Smooth muscle cell (in vitro differentiated cells): ENCODE results near the gene TMEM51. TPM values are rescaled to one million over a fixed set of nuclear protein-coding genes. Genes with fewer than 3 reads are reported as not detected.

Experiments
- DNase-seq: peaks from one replicate; lab custom pipeline; 2025; ENCODE audit not compliant: unreplicated experiment; lab: John Stamatoyannopoulos, UW
- H2AFZ ChIP-seq: fragments of 200-600 bp; sonication (generic); 2 replicates; pipeline ENCODE4 v1.6.0; 2016; ENCODE audit warnings: antibody characterized with exemption, low read depth, mild to moderate bottlenecking
- H3F3A ChIP-seq: fragments of 200-600 bp; sonication (generic); 2 replicates; pipeline ENCODE4 v1.6.0; 2017; ENCODE audit warnings: antibody characterized with exemption, low read depth
- H3K27ac ChIP-seq: fragments of 200-600 bp; sonication (generic); 2 replicates; pipeline ENCODE4 v1.5.1; 2016; ENCODE audit warnings: low read depth, mild to moderate bottlenecking
- H3K27me3 ChIP-seq: fragments of 200-600 bp; sonication (generic); 2 replicates; pipeline ENCODE4 v1.6.1; 2016; ENCODE audit warnings: low read depth, mild to moderate bottlenecking
- H3K36me3 ChIP-seq: fragments of 200-600 bp; sonication (generic); 2 replicates; pipeline ENCODE4 v1.5.1; 2016; ENCODE audit warnings: low read depth
- H3K4me1 ChIP-seq: fragments of 200-600 bp; sonication (generic); 2 replicates; pipeline ENCODE4 v1.5.1; 2016; ENCODE audit warnings: low read depth
- H3K4me2 ChIP-seq: fragments of 200-600 bp; sonication (generic); 2 replicates; pipeline ENCODE4 v1.6.0; 2016; ENCODE audit warnings: mild to moderate bottlenecking
- H3K4me3 ChIP-seq: fragments of 200-600 bp; sonication (generic); 2 replicates; pipeline ENCODE4 v1.5.1; 2016; ENCODE audit warnings: mild to moderate bottlenecking
- H3K79me2 ChIP-seq: fragments of 200-600 bp; sonication (generic); 2 replicates; pipeline ENCODE4 v1.6.0; 2016; ENCODE audit warnings: low read depth, mild to moderate bottlenecking
- H3K9ac ChIP-seq: fragments of 200-600 bp; sonication (generic); 2 replicates; pipeline ENCODE4 v1.6.0; 2016; ENCODE audit warnings: low read depth
- H3K9me3 ChIP-seq: fragments of 200-600 bp; sonication (generic); replicated peaks from 2 replicates; pipeline ENCODE4 v1.5.1; 2016; ENCODE audit warnings: low read depth
- H4K20me1 ChIP-seq: fragments of 200-600 bp; sonication (generic); 2 replicates; pipeline ENCODE4 v1.6.0; 2016; ENCODE audit warnings: low read depth
- CTCF ChIP-seq: fragments of 200-600 bp; sonication (generic); IDR thresholded peaks from 2 replicates; pipeline ENCODE4 v1.5.1; 2017; ENCODE audit warnings: borderline replicate concordance, mild to moderate bottlenecking, antibody characterized with exemption; ENCODE audit not compliant: insufficient read depth, poor library complexity, severe bottlenecking
- WGBS: methylation state at CpG from one replicate; pipeline ENCODE4 v1.1.7; 2016; ENCODE audit warnings: low lambda C conversion rate; 5-methylcytosine and 5-hydroxymethylcytosine counted together
- polyA plus RNA-seq: library from polyadenylated mRNA; unstranded; fragments of >200 nt; fragmentation: Nextera tagmentation; extraction: Ambion mirVana; gene quantifications from 2 replicates; pipeline ENCODE4 v1.2.1, GENCODE V29; 2016
- total RNA-seq: library from RNA; depleted of rRNA; stranded (reverse); fragments of >200 nt; gene quantifications from 2 replicates; pipeline ENCODE4 v1.2.3, GENCODE V29; 2014

Gene TMEM51
- total and polyA plus RNA-seq, 2 experiments from 2014 or later, result 9.8 to 10.4 TPM

GRCh38 chr1:15207829-15208429 lies 54.4 kb downstream of the TMEM51 start:
- Histone ChIP-seq H3F3A (peaks cover 6% of the 10 kb centered on the region), H3K27me3 (no peaks in the 10 kb centered on the region), H4K20me1 (peaks cover 25% of the 10 kb centered on the region), H2AFZ (no peak overlapping the region), H3K9ac (no peak overlapping the region), H3K4me2 (no peak overlapping the region), H3K4me3 (no peak overlapping the region), H3K27ac (no peak overlapping the region), H3K36me3 (no peaks in the 10 kb centered on the region), H3K79me2 (peaks cover 6% of the 10 kb centered on the region), H3K4me1 (peaks cover 9% of the 10 kb centered on the region), H3K9me3 (no peaks in the 10 kb centered on the region)
- no peak for DNase-seq
- 86% methylated on average over 6 of the region's 6 CpGs for WGBS
- no peak for TF ChIP-seq CTCF

GRCh38 chr1:15210651-15211375 lies 57.3 kb downstream of the TMEM51 start:
- Histone ChIP-seq H3F3A (peaks cover 10% of the 10 kb centered on the region), H2AFZ (no peak overlapping the region), H3K4me2 (no peak overlapping the region), H3K36me3 (no peaks in the 10 kb centered on the region), H3K9me3 (no peaks in the 10 kb centered on the region), H3K79me2 (peaks cover 6% of the 10 kb centered on the region), H3K4me1 (peaks cover 34% of the 10 kb centered on the region), H3K27me3 (no peaks in the 10 kb centered on the region), H4K20me1 (peaks cover 22% of the 10 kb centered on the region), H3K4me3 (no peak overlapping the region), H3K9ac (no peak overlapping the region), H3K27ac (no peak overlapping the region)
- no peak for TF ChIP-seq CTCF
- no peak for DNase-seq
- 91% methylated on average over 7 of the region's 7 CpGs for WGBS

- Histone ChIP-seq H3K4me2 (no peak overlapping the region), H3K79me2 (peaks cover 6% of the 10 kb centered on the region), H3K9me3 (no peaks in the 10 kb centered on the region), H3K27me3 (no peaks in the 10 kb centered on the region), H3K4me1 (peaks cover 34% of the 10 kb centered on the region), H4K20me1 (peaks cover 22% of the 10 kb centered on the region), H2AFZ (no peak overlapping the region), H3K4me3 (no peak overlapping the region), H3K27ac (no peak overlapping the region), H3F3A (peaks cover 10% of the 10 kb centered on the region), H3K9ac (no peak overlapping the region), H3K36me3 (no peaks in the 10 kb centered on the region)
- no peak for DNase-seq
- TF ChIP-seq CTCF, result no peak
- WGBS, result 96% methylated on average over 3 of the region's 3 CpGs
These were observed 57.9 kb downstream of the TMEM51 start for GRCh38 chr1:15211424-15211823.
